Measurements from ENCODE around the gene ABCA1.

GRCh38 chr9:104951487-104951886 lies 23.5 kb upstream of the ABCA1 start:
- no peak for TF ChIP-seq EZH2 (IDR thresholded peaks at IDR 0.05)
- TF ChIP-seq POLR2AphosphoS5 (IDR thresholded peaks at IDR 0.05; ENCODE audit: borderline replicate concordance, low read depth, low read length), result no peak
